Osteoblast (primary cell): ENCODE results near the gene PCDH9. TPM values are rescaled to one million over a fixed set of nuclear protein-coding genes. Genes with fewer than 3 reads are reported as not detected.

Source experiments
- DNase-seq: peaks from one replicate; pipeline ENCODE4 v3.0.0; 2011; ENCODE audit warnings: low spot score, mixed read lengths; ENCODE audit not compliant: insufficient read length; ENCODE audit errors: missing footprints
- H2AFZ ChIP-seq: 2 replicates; pipeline ENCODE4 v1.6.0; 2011; ENCODE audit warnings: mild to moderate bottlenecking, low read length
- H3K27ac ChIP-seq: 2 replicates; pipeline ENCODE4 v1.5.1; 2011; ENCODE audit warnings: mild to moderate bottlenecking, low read depth, low read length, moderate library complexity
- H3K27me3 ChIP-seq: 2 replicates; pipeline ENCODE4 v1.6.0; 2012; ENCODE audit warnings: mild to moderate bottlenecking, control low read depth, inconsistent platforms, low read length, moderate library complexity; ENCODE audit not compliant: insufficient read depth
- H3K36me3 ChIP-seq: 2 replicates; pipeline ENCODE4 v1.5.1; 2011; ENCODE audit warnings: mild to moderate bottlenecking, low read length, control low read depth, moderate library complexity; ENCODE audit not compliant: insufficient read depth
- H3K4me1 ChIP-seq: 2 replicates; pipeline ENCODE4 v1.5.1; 2011; ENCODE audit warnings: mild to moderate bottlenecking, low read length, control low read depth, moderate library complexity; ENCODE audit not compliant: insufficient read depth
- H3K4me2 ChIP-seq: 2 replicates; pipeline ENCODE4 v1.6.0; 2011; ENCODE audit warnings: mild to moderate bottlenecking, low read length; ENCODE audit not compliant: insufficient read depth
- H3K4me3 ChIP-seq: fragments of 200-600 bp; sonication (generic); 3 replicates; pipeline ENCODE4 v1.5.1; 2012; ENCODE audit warnings: mild to moderate bottlenecking, low read length, inconsistent platforms; ENCODE audit not compliant: insufficient read depth
- H3K79me2 ChIP-seq: 2 replicates; pipeline ENCODE4 v1.6.0; 2012; ENCODE audit warnings: mild to moderate bottlenecking, low read length, control low read depth, inconsistent platforms; ENCODE audit not compliant: insufficient read depth
- H3K9me3 ChIP-seq: 2 replicates; pipeline ENCODE4 v1.5.1; 2011; ENCODE audit warnings: low read depth, low read length, control low read depth
- H4K20me1 ChIP-seq: 2 replicates; pipeline ENCODE4 v1.6.0; 2012; ENCODE audit warnings: mild to moderate bottlenecking, low read length, control low read depth; ENCODE audit not compliant: insufficient read depth
- CTCF ChIP-seq: IDR thresholded peaks from 2 replicates; pipeline ENCODE4 v1.5.1; 2011; ENCODE audit warnings: mild to moderate bottlenecking, low read depth, low read length, moderate library complexity; ENCODE audit errors: extremely low read depth
- total RNA-seq: library from RNA; depleted of rRNA; stranded (reverse); fragments of >200 nt; gene quantifications from 2 replicates; pipeline ENCODE4 v1.2.3, GENCODE V29; 2012

Gene PCDH9
- total RNA-seq, 1 donor = 1.1 TPM

GRCh38 chr13:67273001-67273400 lies 42.9 kb upstream of the PCDH9 start:
- no peak overlapping the region for H3K27ac ChIP-seq
- no peak for TF ChIP-seq CTCF
- H3K36me3 ChIP-seq = no peaks in the 10 kb centered on the region
- DNase-seq = no peak
- no peaks in the 10 kb centered on the region for H4K20me1 ChIP-seq
- no peak overlapping the region for H3K4me2 ChIP-seq
- no peaks in the 10 kb centered on the region for H3K79me2 ChIP-seq
- no peak overlapping the region for H2AFZ ChIP-seq
- no peak overlapping the region for H3K4me3 ChIP-seq
- H3K4me1 ChIP-seq = peaks cover 7% of the 10 kb centered on the region
- H3K27me3 ChIP-seq = no peaks in the 10 kb centered on the region
- H3K9me3 ChIP-seq = no peaks in the 10 kb centered on the region

GRCh38 chr13:67267136-67267535 lies 37.0 kb upstream of the PCDH9 start:
- Histone ChIP-seq H3K9me3 (no peaks in the 10 kb centered on the region), H3K4me1 (no peaks in the 10 kb centered on the region), H2AFZ (no peak overlapping the region), H4K20me1 (no peaks in the 10 kb centered on the region), H3K4me2 (no peak overlapping the region), H3K4me3 (no peak overlapping the region), H3K27me3 (no peaks in the 10 kb centered on the region), H3K27ac (no peak overlapping the region), H3K36me3 (no peaks in the 10 kb centered on the region), H3K79me2 (no peaks in the 10 kb centered on the region)
- DNase-seq = peak; percentile 35
- TF ChIP-seq CTCF = no peak

- no peaks in the 10 kb centered on the region for H3K79me2 ChIP-seq
- no peaks in the 10 kb centered on the region for H3K9me3 ChIP-seq
- H4K20me1 ChIP-seq = no peaks in the 10 kb centered on the region
- no peak overlapping the region for H3K4me3 ChIP-seq
- no peak overlapping the region for H2AFZ ChIP-seq
- no peak overlapping the region for H3K4me2 ChIP-seq
- no peaks in the 10 kb centered on the region for H3K4me1 ChIP-seq
- H3K27ac ChIP-seq = no peak overlapping the region
- no peaks in the 10 kb centered on the region for H3K27me3 ChIP-seq
- DNase-seq = no peak
- no peak for TF ChIP-seq CTCF
- no peaks in the 10 kb centered on the region for H3K36me3 ChIP-seq
These were observed 29.1 kb upstream of the PCDH9 start for GRCh38 chr13:67259208-67259607.

- Histone ChIP-seq H3K4me3 (no peak overlapping the region), H3K27ac (no peak overlapping the region), H3K9me3 (no peaks in the 10 kb centered on the region), H3K4me2 (no peak overlapping the region), H3K27me3 (no peaks in the 10 kb centered on the region), H2AFZ (no peak overlapping the region), H3K79me2 (no peaks in the 10 kb centered on the region), H3K4me1 (no peaks in the 10 kb centered on the region), H4K20me1 (no peaks in the 10 kb centered on the region), H3K36me3 (no peaks in the 10 kb centered on the region)
- no peak for TF ChIP-seq CTCF
- no peak for DNase-seq
These were observed 28.3 kb upstream of the PCDH9 start for GRCh38 chr13:67258482-67258881.
